GOT3 (cell line): ENCODE results near the gene MORC3.
"Not testable (repeated sequence)": the region's sequence is repeated elsewhere in the genome, so short reads cannot be mapped to it uniquely, and the experiment has no call there.

ENCODE experiments used
- DNase-seq: peaks from one replicate; lab custom pipeline; 2025; ENCODE audit warnings: mixed read lengths; lab: John Stamatoyannopoulos, UW

Gene MORC3

DNA sequence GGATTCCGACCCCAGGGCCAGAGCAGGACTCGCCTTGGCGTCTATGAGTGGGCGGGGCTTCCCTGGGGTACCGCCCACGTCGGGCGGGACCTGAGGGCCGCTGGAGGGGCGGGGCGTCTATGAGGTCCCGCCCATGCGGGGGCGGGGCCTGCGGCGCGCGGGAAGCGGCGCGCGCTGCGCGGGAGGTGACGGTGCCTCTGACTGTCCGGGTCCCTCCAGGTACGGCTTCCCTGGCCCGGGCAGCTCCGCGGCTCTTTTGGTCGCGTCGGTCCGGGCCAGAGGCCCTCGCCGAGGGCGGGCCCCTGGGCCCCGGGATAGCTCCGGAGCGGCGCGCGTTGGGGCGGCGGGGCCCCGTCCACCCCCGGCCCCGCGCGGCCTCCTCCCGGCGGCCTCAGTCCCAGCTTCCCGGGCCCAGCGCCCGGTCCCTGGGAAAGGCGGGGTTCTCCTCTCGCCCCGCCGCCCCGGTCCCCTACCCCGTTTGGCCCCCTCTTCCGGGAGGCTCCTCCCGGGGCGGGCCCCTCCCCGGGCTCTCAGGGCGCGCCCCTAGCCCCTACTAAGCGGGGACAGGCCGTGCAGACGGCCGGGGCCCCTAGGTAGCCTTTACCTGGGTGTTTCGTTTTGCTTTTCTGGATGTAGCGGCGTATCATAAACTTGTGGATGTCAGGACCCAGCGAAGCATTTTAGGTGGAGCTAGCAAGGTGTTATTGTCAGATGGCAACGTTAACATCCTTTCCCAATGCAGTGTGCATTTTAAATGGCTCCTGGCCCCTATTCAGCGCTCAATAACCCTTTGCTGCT is 65.4 kb downstream of the MORC3 start, which contains the start of gene CHAF1B:
Gene CHAF1B, plus strand, starts transcription at position 160 of the 798 bp plus-strand sequence. CDS start 745 bp downstream, outside the sequence.
- peak; percentile 38 for DNase-seq

DNA sequence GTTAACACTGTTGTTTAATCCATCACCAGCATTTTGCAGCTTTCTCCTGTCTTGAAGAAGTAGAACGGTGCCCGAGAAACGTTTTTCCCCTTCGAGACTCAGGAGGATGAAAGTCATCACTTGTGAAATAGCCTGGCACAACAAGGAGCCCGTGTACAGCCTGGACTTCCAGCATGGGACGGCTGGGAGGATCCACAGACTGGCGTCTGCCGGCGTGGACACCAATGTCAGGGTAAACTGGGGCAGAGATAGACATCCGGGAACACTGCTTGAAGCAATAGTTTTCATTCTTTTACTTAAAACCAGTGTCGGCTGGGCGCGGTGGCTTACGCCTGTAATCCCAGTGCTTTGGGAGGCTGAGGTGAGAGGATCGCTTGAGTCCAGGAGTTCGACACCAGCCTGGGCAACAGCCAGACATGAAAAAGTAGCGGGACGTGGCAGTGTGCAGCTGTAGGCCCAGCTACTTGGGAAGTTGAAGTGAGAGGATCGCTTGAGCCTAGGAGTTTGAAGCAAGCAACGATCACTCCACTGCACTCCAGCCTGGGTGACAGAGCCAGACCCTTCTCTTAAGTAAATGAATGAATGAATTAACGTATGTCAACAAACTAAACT is 66.1 kb downstream of the MORC3 start:
- no peak for DNase-seq

- no peak for DNase-seq
Observed at GRCh38 chr21:36388096-36388495, 68.1 kb downstream of the MORC3 start.

DNA sequence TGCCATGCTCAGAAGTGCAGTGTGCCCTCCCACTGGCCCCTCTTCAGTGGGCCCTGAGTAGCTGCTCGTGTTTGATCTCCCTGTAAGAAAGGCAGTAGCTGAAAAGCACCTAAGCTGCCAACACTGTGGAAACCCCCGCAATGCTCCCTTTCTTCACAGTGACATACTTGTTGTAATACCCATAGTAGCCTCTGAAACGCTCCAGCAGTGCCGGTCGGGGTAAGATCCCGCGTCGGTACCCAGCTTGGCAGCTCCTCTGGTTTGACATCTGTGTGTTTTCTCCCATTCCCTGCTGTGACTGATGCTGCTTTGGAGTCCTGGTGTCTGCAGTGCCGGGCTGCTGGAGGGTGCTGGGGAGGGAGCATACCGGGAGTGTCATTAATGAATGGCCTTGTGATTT is 68.8 kb downstream of the MORC3 start:
- DNase-seq: no peak

GRCh38 chr21:36391649-36392048 is 71.7 kb downstream of the MORC3 start:
- DNase-seq: not testable (repeated sequence)

DNA sequence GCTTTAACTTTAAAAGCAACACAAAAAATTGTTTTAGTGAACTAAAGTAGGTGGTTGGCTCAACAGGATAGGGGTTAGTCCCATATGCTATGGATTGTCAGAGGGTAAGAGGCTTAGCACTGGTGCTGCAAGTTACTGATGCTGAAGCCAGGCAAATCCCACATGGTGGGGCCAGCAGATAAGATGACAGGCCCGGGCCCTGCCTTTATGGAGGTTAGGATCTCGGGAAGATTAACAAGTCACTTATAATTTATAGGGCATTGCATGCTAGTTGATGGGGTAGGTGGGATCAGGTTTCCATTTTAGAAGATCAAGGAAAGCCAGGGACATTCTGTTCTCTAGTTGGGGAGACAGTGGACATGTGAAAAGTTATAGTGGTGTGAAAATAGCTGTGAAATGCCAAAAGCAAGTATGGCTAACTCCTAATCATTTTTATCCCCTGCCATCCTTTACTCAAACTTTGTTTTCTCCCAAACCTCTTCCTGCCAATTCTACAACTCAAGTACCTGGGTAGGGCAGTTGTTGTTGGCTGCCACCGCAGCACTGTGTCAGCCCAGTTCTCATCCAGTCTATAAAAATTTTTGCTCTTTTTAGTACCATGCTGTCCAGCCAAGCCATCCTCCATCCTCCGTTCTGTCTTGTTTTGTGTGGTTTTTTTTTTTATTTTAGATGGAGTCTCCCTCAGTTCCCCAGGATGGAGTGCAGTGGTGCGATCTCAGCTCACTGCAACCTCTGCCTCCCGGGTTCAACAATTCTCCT is 75.5 kb downstream of the MORC3 start:
- DNase-seq: no peak

DNA sequence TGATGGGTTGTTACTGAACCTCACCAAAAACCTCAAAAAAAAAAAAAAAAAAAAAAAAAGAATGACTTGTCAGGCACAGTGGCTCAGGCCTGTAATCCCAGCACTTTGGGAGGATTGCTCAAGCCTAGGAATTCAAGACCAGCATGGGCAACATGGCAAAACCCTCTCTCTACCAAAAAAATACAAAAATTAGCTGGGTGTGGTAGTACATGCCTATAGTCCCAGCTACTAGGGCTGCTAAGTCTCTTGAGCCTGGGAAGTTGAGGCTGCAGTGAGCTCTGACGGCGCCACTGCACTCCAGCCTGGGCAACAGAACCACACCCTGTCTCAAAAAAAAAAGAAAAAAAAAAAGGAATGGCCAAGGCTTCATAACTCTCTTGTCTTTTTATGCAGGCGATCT is 76.3 kb downstream of the MORC3 start:
- DNase-seq: no peak

- no peak for DNase-seq
Observed at GRCh38 chr21:36396971-36397370, 77.0 kb downstream of the MORC3 start.

GRCh38 chr21:36397606-36398005 is 77.6 kb downstream of the MORC3 start:
- no peak for DNase-seq

- DNase-seq: not testable (repeated sequence)
Observed at GRCh38 chr21:36399736-36400135, 79.7 kb downstream of the MORC3 start.

GRCh38 chr21:36400719-36401118 is 80.7 kb downstream of the MORC3 start:
- DNase-seq: no peak

DNA sequence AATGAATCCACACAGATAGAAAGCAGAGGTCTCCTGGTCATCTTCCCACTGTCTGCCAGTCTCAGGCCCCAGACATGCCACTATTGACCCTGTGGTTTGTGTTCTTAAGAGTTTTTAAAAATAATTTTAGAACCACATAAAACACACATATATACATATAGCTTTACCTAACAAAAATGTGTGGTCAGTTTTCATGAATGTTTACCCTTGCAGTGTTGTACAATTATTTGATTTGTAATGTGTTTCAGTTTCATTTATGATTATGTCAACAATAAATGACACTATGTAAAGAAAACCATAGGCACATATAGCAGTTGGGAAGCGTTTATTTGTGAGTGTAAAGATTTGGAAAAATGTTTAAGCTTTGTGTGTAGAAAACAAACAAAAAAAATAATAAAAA is 82.3 kb downstream of the MORC3 start:
- no peak for DNase-seq

DNA sequence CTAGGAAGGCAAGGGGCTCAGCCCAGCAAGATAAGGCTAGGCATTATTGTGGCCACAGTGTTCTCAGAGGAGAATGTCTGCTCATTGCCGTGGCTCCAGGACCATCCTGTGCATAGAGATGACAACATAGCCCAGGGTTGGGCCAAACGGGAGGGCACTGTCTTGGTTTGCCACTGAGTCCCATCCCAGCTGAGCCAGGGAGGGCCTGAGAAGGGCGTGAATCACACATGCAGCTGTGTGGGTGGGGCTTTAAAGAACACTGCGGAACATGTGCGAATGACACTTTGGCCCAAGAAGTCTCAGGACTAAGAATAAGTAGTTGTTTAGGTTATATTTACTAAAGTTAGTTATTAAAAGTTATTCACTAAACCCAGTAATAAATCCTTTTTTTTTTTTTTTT is 83.7 kb downstream of the MORC3 start:
- no peak for DNase-seq

DNA sequence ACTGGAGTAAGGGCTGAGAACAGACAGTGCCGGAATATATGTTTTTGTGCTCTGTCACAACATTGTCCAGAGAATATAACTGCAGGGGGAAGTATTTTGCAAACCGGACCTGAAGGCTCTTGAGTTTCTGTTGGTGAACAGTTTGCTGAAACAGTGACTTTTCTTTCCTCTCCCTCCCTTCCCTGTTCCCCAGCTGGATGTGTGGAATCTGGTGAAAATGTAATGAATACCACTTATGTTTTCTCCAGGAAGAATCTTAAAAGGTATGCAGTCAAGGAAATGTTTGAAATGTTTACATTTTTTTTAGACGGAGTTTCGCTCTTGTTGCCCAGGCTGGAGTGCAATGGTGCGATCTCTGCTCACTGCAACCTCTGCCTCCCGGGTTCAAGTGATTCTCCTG is 88.6 kb downstream of the MORC3 start:
- no peak for DNase-seq

DNA sequence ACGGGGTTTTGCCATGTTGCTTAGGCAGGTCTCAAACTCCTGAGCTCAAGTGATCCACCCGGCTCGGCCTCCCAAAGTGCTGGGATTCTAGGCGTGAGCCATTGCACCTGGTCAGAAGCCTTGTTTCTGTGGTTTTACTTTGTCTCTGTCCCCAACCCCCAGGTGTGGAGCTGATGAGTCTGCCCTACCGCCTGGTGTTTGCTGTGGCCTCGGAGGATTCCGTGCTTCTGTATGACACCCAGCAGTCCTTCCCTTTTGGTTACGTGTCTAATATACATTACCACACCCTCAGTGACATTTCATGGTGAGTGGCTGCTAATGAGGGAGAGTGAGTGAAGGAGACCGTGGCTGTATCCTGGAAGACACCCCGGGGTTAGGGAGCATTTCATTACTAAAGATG is 91.3 kb downstream of the MORC3 start:
- DNase-seq: no peak

DNA sequence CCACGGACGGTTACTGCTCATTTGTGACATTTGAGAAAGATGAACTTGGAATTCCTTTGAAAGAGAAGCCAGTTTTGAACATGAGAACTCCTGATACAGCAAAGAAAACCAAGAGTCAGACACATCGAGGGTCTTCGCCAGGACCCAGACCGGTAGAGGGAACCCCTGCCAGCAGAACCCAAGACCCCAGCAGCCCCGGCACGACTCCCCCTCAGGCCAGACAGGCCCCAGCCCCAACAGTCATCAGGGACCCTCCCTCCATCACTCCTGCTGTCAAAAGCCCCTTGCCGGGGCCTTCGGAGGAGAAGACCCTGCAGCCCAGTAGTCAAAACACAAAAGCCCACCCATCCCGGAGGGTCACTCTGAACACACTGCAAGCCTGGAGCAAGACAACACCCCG is 92.9 kb downstream of the MORC3 start:
- no peak for DNase-seq

GRCh38 chr21:36415375-36415774 is 95.4 kb downstream of the MORC3 start:
- DNase-seq: no peak

GRCh38 chr21:36419241-36419640 is 99.2 kb downstream of the MORC3 start:
- DNase-seq: no peak

GRCh38 chr21:36419996-36420395 is 100.0 kb downstream of the MORC3 start:
- DNase-seq: no peak

DNA sequence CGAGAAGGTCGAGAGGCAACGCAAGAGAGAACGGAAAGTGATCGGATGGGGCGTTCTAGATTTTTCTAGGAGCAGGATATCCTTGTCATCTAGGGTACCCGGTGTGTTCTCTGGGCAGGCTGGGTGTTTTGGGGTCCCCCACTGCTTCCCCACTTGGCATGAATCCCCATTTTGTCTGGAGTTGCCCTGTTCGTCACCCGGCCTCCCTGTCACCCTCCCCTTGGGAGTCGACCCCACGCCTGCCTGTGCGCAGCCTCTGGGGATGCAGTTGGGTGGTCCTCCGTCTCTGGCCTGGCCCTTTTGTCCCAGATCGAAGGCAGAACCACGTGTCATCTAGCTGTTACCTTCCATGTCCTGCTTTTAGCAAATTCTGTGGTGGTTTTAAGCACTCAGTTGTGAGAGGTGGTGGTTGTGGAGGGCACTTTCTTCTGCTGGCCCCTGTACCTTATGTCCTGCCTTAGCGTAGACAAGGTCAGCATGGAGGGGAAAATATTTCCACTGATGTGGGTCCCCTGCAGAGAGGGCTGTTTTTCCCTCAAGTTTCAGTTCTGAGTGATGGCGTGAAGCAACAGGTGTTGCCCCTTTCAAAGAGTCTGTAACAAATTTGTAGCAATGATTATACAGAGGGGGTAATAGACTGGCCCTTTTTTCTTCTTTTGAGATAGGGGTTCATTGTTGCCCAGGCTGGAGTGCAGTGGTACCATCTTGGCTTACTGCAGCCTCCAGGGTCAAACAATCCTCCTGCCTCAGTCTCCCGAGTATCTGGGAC is 100.8 kb downstream of the MORC3 start:
- DNase-seq: no peak

GRCh38 chr21:36422279-36423098 is 102.5 kb downstream of the MORC3 start:
- no peak for DNase-seq
